Measurements from ENCODE around the gene CARM1. TPM values are rescaled to one million over a fixed set of nuclear protein-coding genes. Genes with fewer than 3 reads are reported as not detected.
A peak's percentile ranks its signal among the peaks of the same experiment; 100 is the strongest.

Gene CARM1
- total and polyA plus RNA-seq, 2 donors (not counting 1 experiment from before 2014, with no cell fraction given) = 33.0 to 34.3 TPM

GRCh38 chr19:10963865-10964264, 92.5 kb downstream of the CARM1 start:
- Histone ChIP-seq H3K79me2 (ENCODE audit: control insufficient read depth, insufficient read depth, low read length) (peaks cover 80% of the 10 kb centered on the region), H3K9ac (ENCODE audit: low read length) (no peak overlapping the region), H3K4me3 (ENCODE audit: control extremely low read depth in 1 of 5, extremely low read depth in 1 of 5, insufficient read depth in 1 of 5, low read depth in 2 of 5, low read length in 4 of 5) (no peak overlapping the region), H3K36me3 (replicated peaks in 1 of 2; ENCODE audit: control extremely low read depth in 1 of 2, control insufficient read depth in 1 of 2, extremely low read depth in 1 of 2, insufficient read depth in 2 of 2, low read length in 1 of 2) (no peaks in the 10 kb centered on the region), H2AFZ (ENCODE audit: insufficient read depth, low read depth, low read length, poor library complexity, severe bottlenecking) (no peak overlapping the region), H3K9me3 (ENCODE audit: control extremely low read depth in 1 of 3, control insufficient read depth in 2 of 3, insufficient read depth in 1 of 3, low read length in 2 of 3) (no peaks in the 10 kb centered on the region), H3K4me2 (replicated peaks; ENCODE audit: low read depth, low read length, poor library complexity, severe bottlenecking) (peak overlapping the region; percentile 43), H3K27ac (ENCODE audit: low read length in 2 of 2) (peak overlapping the region in 1 of 2 donors; percentile 1), H3K4me1 (ENCODE audit: control insufficient read depth in 2 of 2, insufficient read depth in 2 of 2, low read length in 2 of 2) (peaks cover 32 to 64% of the 10 kb centered on the region in 2 donors), H4K20me1 (ENCODE audit: control insufficient read depth, insufficient read depth, low read length, poor library complexity, severe bottlenecking) (peaks cover 30% of the 10 kb centered on the region), H3K27me3 (replicated peaks in 1 of 4; ENCODE audit: control extremely low read depth in 1 of 4, control insufficient read depth in 3 of 4, insufficient read depth in 4 of 4, low read length in 3 of 4) (no peaks in the 10 kb centered on the region)
- peaks cover 55% of the 10 kb centered on the region for H3K4me1 Mint-ChIP-seq
- no peak overlapping the region for H3K4me3 Mint-ChIP-seq
- POLR2A ChIA-PET = no interaction called here
- no peaks in the 10 kb centered on the region for H3K9me3 Mint-ChIP-seq (ENCODE audit: insufficient read depth)
- 50% methylated on average over 2 of the region's 4 CpGs for WGBS (ENCODE audit: insufficient coverage)
- no peak for TF ChIP-seq EZH2 (IDR thresholded peaks at IDR 0.05; ENCODE audit: borderline replicate concordance, insufficient read depth, low read depth, low read length, poor library complexity, severe bottlenecking)
- H3K27me3 Mint-ChIP-seq = no peaks in the 10 kb centered on the region
- H3K27ac Mint-ChIP-seq = no peak overlapping the region
- intact Hi-C loops (cut with micrococcal nuclease) = loop anchor here (5.0 kb wide), 1 partner anchor 83 kb away; no protein-coding TSS in a partner anchor
- CTCF ChIA-PET = interaction anchor here (1.2 kb wide), 1 partner anchor 162 kb away, joined by 3 read pairs; no protein-coding TSS in a partner anchor
- ATAC-seq (ENCODE audit: low read depth) (no peak), DNase-seq (no peak)

- Histone ChIP-seq H4K20me1 (ENCODE audit: control insufficient read depth, insufficient read depth, low read length, poor library complexity, severe bottlenecking) (peaks cover 38% of the 10 kb centered on the region), H2AFZ (ENCODE audit: insufficient read depth, low read depth, low read length, poor library complexity, severe bottlenecking) (no peak overlapping the region), H3K9me3 (ENCODE audit: control extremely low read depth in 1 of 3, control insufficient read depth in 2 of 3, insufficient read depth in 1 of 3, low read length in 2 of 3) (no peaks in the 10 kb centered on the region), H3K9ac (ENCODE audit: low read length) (no peak overlapping the region), H3K27me3 (replicated peaks in 1 of 4; ENCODE audit: control extremely low read depth in 1 of 4, control insufficient read depth in 3 of 4, insufficient read depth in 4 of 4, low read length in 3 of 4) (no peaks in the 10 kb centered on the region), H3K36me3 (replicated peaks in 1 of 2; ENCODE audit: control extremely low read depth in 1 of 2, control insufficient read depth in 1 of 2, extremely low read depth in 1 of 2, insufficient read depth in 2 of 2, low read length in 1 of 2) (no peaks in the 10 kb centered on the region), H3K4me3 (ENCODE audit: control extremely low read depth in 1 of 5, extremely low read depth in 1 of 5, insufficient read depth in 1 of 5, low read depth in 2 of 5, low read length in 4 of 5) (no peak overlapping the region), H3K4me2 (replicated peaks; ENCODE audit: low read depth, low read length, poor library complexity, severe bottlenecking) (no peak overlapping the region), H3K27ac (ENCODE audit: low read length in 2 of 2) (no peak overlapping the region), H3K4me1 (ENCODE audit: control insufficient read depth in 2 of 2, insufficient read depth in 2 of 2, low read length in 2 of 2) (peaks cover 31 to 65% of the 10 kb centered on the region in 2 donors), H3K79me2 (ENCODE audit: control insufficient read depth, insufficient read depth, low read length) (peaks cover 90% of the 10 kb centered on the region)
- no peaks in the 10 kb centered on the region for H3K9me3 Mint-ChIP-seq (ENCODE audit: insufficient read depth)
- peaks cover 57% of the 10 kb centered on the region for H3K4me1 Mint-ChIP-seq
- intact Hi-C loops (cut with micrococcal nuclease) = loop anchor here (5.0 kb wide), 1 partner anchor 82 kb away; no protein-coding TSS in a partner anchor
- H3K27ac Mint-ChIP-seq = no peak overlapping the region
- DNase-seq = no peak
- H3K27me3 Mint-ChIP-seq = no peaks in the 10 kb centered on the region
- ChIA-PET CTCF (interaction anchor here (1.1 to 4.6 kb wide), 2 partner anchors 23 to 71 kb away, joined by 4 to 23 read pairs; no protein-coding TSS in a partner anchor), POLR2A (no interaction called here)
- no peak for TF ChIP-seq EZH2 (IDR thresholded peaks at IDR 0.05; ENCODE audit: borderline replicate concordance, insufficient read depth, low read depth, low read length, poor library complexity, severe bottlenecking)
- TF ChIP-seq CTCF (IDR thresholded peaks at IDR 0.05) = no peak
- no peak overlapping the region for H3K4me3 Mint-ChIP-seq
- WGBS (ENCODE audit: insufficient coverage) = 99% methylated on average over 4 of the region's 4 CpGs
- ATAC-seq (ENCODE audit: low read depth) = no peak
These were observed 93.5 kb downstream of the CARM1 start for GRCh38 chr19:10964903-10965302.
